B cell (primary cell): ENCODE measurements around the gene CCDC43.

ENCODE experiments used
- EZH2 ChIP-seq: IDR thresholded peaks from 2 replicates; pipeline ENCODE4 v1.6.1; 2012; ENCODE audit warnings: borderline replicate concordance, low read depth, mild to moderate bottlenecking, moderate library complexity, low read length; ENCODE audit not compliant: insufficient read depth, poor library complexity, severe bottlenecking
- TF ChIP-seq, protein P1 (sequence below): fragments of 200-600 bp; IDR thresholded peaks from one replicate; pipeline ENCODE4 v1.8.0; 2022; ENCODE audit warnings: antibody characterized with exemption, mild to moderate bottlenecking

DNA sequence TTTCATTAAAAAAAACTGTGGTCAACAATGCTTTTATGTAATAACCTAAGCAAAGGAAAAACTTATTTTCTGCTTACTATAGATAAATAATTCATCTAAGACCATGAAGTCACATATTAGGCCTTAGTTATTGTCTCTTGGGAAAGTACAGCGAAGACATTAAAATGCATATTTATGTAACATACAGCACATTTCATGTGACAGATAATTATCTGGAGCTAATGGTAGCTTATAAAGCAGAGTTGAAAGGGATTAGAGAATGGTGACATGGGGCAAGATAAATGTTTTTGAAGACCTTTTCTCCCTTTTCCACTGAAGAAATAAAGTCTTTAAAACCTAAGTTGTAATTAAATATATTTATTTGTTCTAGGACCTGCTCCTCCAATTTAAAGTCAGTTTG, 23.6 kb downstream of the CCDC43 start:
- TF ChIP-seq, protein P1, sequence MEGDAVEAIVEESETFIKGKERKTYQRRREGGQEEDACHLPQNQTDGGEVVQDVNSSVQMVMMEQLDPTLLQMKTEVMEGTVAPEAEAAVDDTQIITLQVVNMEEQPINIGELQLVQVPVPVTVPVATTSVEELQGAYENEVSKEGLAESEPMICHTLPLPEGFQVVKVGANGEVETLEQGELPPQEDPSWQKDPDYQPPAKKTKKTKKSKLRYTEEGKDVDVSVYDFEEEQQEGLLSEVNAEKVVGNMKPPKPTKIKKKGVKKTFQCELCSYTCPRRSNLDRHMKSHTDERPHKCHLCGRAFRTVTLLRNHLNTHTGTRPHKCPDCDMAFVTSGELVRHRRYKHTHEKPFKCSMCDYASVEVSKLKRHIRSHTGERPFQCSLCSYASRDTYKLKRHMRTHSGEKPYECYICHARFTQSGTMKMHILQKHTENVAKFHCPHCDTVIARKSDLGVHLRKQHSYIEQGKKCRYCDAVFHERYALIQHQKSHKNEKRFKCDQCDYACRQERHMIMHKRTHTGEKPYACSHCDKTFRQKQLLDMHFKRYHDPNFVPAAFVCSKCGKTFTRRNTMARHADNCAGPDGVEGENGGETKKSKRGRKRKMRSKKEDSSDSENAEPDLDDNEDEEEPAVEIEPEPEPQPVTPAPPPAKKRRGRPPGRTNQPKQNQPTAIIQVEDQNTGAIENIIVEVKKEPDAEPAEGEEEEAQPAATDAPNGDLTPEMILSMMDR = no peak
- TF ChIP-seq EZH2 = no peak
